AG10803 (cell line): ENCODE data around the gene ARHGEF38.

Source experiments
- DNase-seq: peaks from one replicate; pipeline ENCODE4 v3.0.0; 2010; ENCODE audit warnings: low read depth
- H3K4me3 ChIP-seq: 2 replicates; pipeline ENCODE4 v1.5.1; 2011; ENCODE audit warnings: mild to moderate bottlenecking, low read length, control low read depth
- TF ChIP-seq, protein P1 (sequence below): conservative IDR thresholded peaks from 2 replicates; pipeline ENCODE4 v1.5.1; 2011; ENCODE audit warnings: mild to moderate bottlenecking, low read length, control low read depth, inconsistent platforms

Gene ARHGEF38

DNA sequence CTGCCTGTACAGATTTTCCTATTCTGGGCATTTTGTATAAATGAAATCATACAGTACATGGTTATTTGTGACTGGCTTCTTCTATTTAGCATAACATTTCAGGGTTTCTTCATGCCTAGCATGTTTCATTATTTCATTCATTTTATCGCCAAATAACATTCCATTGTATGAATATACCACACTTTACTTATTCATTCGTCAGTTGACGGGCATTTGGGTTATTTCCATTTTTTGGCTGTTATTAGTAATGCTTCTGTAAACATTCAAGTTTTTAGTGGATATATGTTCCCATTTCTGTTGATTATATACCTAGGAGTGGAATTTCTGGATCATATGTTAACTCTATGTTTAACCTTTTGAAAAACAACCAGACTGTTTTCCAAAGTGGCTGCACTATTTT is 108.6 kb downstream of the ARHGEF38 start:
- TF ChIP-seq, protein P1, sequence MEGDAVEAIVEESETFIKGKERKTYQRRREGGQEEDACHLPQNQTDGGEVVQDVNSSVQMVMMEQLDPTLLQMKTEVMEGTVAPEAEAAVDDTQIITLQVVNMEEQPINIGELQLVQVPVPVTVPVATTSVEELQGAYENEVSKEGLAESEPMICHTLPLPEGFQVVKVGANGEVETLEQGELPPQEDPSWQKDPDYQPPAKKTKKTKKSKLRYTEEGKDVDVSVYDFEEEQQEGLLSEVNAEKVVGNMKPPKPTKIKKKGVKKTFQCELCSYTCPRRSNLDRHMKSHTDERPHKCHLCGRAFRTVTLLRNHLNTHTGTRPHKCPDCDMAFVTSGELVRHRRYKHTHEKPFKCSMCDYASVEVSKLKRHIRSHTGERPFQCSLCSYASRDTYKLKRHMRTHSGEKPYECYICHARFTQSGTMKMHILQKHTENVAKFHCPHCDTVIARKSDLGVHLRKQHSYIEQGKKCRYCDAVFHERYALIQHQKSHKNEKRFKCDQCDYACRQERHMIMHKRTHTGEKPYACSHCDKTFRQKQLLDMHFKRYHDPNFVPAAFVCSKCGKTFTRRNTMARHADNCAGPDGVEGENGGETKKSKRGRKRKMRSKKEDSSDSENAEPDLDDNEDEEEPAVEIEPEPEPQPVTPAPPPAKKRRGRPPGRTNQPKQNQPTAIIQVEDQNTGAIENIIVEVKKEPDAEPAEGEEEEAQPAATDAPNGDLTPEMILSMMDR = no peak
- DNase-seq = no peak
- H3K4me3 ChIP-seq = no peak overlapping the region

DNA sequence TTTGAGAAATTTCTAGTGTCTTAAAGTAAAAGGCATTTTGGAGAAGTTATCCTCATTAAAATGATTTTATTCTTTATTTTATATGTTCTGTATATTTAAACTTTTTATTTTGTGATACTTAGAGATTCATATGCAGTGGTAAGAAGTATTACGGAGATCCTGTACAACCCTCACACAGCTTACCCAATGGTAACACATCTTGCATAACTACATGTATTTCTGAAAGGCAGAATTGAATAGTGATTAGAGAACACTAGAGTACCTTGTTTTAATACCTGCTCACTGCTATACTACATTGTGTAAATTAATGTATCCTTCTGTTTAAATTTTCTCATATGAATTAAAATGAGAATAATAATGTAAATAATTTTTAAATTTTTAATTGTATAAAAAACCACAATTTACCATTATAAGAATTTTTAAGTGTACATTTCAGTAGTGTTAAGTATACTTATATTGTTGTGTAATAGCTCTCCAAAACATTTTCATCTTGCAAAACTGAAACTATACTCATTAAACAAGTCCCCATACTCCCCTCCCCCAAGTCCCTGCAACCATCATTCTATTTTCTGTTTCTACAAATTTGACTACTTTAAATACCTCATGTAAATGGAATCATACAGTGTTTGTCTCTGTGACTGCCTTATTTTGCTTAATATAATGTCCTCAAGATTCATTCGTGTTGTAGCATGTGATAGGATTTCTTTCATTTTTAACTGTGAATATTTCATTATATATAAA is 110.7 kb downstream of the ARHGEF38 start:
- TF ChIP-seq, protein P1 = no peak
- DNase-seq = no peak
- no peak overlapping the region for H3K4me3 ChIP-seq

DNA sequence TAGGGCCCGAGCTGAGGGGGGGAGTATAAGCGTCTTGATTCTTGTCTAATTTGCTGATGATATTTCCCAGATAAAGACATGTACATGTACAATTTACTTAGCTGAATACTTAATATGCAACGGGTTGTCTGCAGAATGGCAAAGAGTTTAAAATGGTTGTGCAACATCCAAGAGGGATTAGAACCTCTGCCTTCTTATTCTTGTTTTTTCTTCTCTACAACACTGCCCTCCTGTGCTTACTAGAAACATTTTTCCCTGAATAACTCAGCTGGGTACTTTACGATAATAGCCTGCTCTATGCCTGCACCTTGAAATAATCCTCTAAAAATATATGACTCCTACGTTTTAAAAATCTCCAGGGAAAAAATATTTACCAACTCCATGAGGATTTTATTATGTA is 114.3 kb downstream of the ARHGEF38 start:
- no peak overlapping the region for H3K4me3 ChIP-seq
- TF ChIP-seq, protein P1 = peak; percentile 18; the same call in 1 of the 2 replicates
- DNase-seq = peak; percentile 9

DNA sequence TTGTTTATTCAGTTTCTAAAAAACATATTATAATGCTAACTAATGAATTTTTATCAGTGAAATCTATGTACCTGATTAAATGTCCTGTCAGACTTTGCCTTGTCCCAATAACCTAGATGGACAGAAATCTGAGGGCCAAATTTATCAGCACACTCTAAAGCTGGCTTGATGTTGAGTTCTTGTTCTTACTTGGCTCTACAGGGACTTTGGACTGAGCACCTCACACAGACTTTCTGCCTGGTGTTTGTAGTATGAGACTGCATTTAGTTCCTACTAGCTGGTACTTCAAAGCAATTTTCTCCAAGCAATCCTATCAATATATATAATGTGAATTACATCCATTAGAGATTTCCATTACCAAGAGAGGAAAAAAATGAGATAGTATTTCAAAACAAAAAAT is 118.3 kb downstream of the ARHGEF38 start:
- DNase-seq = no peak
- TF ChIP-seq, protein P1 = no peak
- no peak overlapping the region for H3K4me3 ChIP-seq

DNA sequence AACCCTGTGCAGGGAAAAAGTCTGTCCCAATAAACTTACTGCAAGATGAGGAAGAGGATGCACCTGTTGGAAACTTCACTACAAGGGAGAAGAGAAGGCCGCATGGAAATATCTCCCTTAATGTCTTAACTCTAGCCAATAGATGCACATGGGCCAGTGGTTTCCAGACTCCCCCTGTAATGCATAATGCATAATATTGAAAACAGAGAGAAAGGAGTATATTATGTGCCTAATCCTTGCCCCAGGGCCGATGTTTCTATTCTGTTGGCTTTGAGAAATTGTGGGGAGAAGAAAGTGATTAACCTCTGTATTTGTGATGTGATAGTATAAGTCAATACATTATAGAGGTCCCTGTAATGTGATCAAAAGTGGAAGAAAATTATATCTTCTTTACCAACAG is 118.9 kb downstream of the ARHGEF38 start:
- TF ChIP-seq, protein P1 = no peak
- H3K4me3 ChIP-seq = no peak overlapping the region
- DNase-seq = no peak

DNA sequence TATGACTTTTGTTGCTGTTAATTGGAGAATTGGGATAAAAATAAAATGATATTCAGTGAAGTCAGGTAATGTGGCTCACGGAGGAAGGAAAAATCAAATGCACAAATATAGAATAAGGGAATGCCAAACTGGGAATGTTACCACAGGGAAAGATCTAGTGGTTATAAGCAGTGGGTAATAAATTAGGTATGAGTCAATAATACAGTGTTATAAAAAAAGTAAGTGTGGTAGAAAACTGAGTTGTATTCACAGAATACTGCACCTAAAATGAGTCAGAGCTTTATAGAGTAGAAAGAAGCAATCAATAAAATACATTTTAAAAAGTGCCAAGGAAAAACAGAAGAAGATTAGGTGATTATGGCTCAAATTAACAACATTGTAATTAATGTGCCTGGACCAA is 121.6 kb downstream of the ARHGEF38 start:
- DNase-seq = no peak
- TF ChIP-seq, protein P1 = no peak
- H3K4me3 ChIP-seq = no peak overlapping the region

DNA sequence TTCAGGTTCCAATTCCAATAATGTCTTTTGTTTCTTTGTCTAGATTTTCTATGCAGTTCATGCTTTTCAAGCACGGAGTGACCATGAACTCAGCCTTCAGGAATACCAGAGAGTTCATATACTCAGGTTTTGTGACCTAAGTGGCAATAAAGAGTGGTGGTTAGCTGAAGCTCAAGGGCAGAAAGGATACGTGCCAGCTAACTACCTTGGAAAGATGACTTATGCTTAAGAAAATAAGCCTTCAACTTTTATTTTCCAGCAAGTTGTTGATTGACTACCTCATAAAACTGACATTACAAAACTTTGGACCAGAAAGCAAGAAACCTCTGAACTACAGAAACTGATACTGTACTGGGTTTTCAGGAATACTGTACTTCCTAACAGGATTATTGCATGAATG is 125.3 kb downstream of the ARHGEF38 start:
- H3K4me3 ChIP-seq = no peak overlapping the region
- DNase-seq = no peak

More for the DNA sequence above, 125.3 kb downstream of the ARHGEF38 start:
- TF ChIP-seq, protein P1 = no peak
